ENCODE results near the gene XXYLT1. TPM values are rescaled to one million over a fixed set of nuclear protein-coding genes. Genes with fewer than 3 reads are reported as not detected.

Gene XXYLT1
- polyA plus RNA-seq, 2 of the 4 experiments (the other 2 are of a cell fraction): 11.9 to 12.0 TPM

- no peak for TF ChIP-seq RFX5 (IDR thresholded peaks at IDR 0.05)
- TF ChIP-seq HOXA7 (CRISPR knock-in tag; IDR thresholded peaks at IDR 0.05): no peak
- TF ChIP-seq EHF (CRISPR knock-in tag; IDR thresholded peaks at IDR 0.05): no peak
- no peak for TF ChIP-seq NFE2L2 (conservative IDR thresholded peaks at IDR 0.05; ENCODE audit: low read length)
- TF ChIP-seq HDAC2 (IDR thresholded peaks at IDR 0.05): no peak
- no peak for TF ChIP-seq GATA3 (IDR thresholded peaks at IDR 0.05; ENCODE audit: borderline replicate concordance)
Measured at GRCh38 chr3:195034541-195034940, 236.4 kb downstream of the XXYLT1 start (continued).

- ChIA-PET POLR2A (no interaction called here), CTCF (no interaction called here)
- TF ChIP-seq MAX (IDR thresholded peaks at IDR 0.05) (no peak), POLR2AphosphoS2 (conservative IDR thresholded peaks at IDR 0.05; ENCODE audit: low read length) (no peak), FOSL2 (IDR thresholded peaks at IDR 0.05) (no peak), FOSL2 (CRISPR knock-in tag; IDR thresholded peaks at IDR 0.05) (no peak), BCL3 (IDR thresholded peaks at IDR 0.05) (no peak), ZC3H11A (IDR thresholded peaks at IDR 0.05) (no peak), ESRRA (IDR thresholded peaks at IDR 0.05; ENCODE audit: borderline replicate concordance, low read length) (no peak), ZNF302 (CRISPR knock-in tag; IDR thresholded peaks at IDR 0.05) (no peak), EHMT2 (IDR thresholded peaks at IDR 0.05; ENCODE audit: low read depth) (no peak), CTCF (IDR thresholded peaks at IDR 0.05) (no peak), HDAC2 (IDR thresholded peaks at IDR 0.05) (no peak), MAFK (IDR thresholded peaks at IDR 0.05; ENCODE audit: partially characterized antibody) (no peak), E2F6 (IDR thresholded peaks at IDR 0.05; ENCODE audit: borderline replicate concordance, low read depth) (no peak), MYC (IDR thresholded peaks at IDR 0.05; ENCODE audit: borderline replicate concordance, low read length) (no peak), CEBPB (IDR thresholded peaks at IDR 0.05) (no peak), ATOH8 (CRISPR knock-in tag; IDR thresholded peaks at IDR 0.05; ENCODE audit: low read depth) (no peak), JUN (IDR thresholded peaks at IDR 0.05) (no peak), BHLHE40 (IDR thresholded peaks at IDR 0.05; ENCODE audit: low read depth, low read length) (no peak), CBX2 (IDR thresholded peaks at IDR 0.05; ENCODE audit: borderline replicate concordance, low read depth) (no peak), RARB (CRISPR knock-in tag; IDR thresholded peaks at IDR 0.05) (no peak)
- peak overlapping the region; percentile 50; the same call in 2 of the 3 replicates for H3K4me2 ChIP-seq
- H3K4me3 ChIP-seq: no peak overlapping the region
- no peaks in the 10 kb centered on the region for H3K9me3 ChIP-seq
- no peak for FAIRE-seq
- no peak for DNase-seq (ENCODE audit: low read depth in 1 of 2, low spot score in 1 of 2)
- peaks cover 26% of the 10 kb centered on the region for H3K4me1 ChIP-seq
- peak overlapping the region in 1 of 2 experiments; percentile 39; a peak in 1 of 6 replicates for H3K27ac ChIP-seq
- WGBS (ENCODE audit: missing lambda C conversion rate): 64% methylated on average over 6 of the region's 9 CpGs
- no peak for ATAC-seq
Measured at GRCh38 chr3:195034101-195034500, 236.9 kb downstream of the XXYLT1 start.

Data from A549 (cell line).